Smooth muscle cell of trachea (primary cell): Measurements from ENCODE around the gene TCHP. TPM values are rescaled to one million over a fixed set of nuclear protein-coding genes. Genes with fewer than 3 reads are reported as not detected.

Experiments used
- total RNA-seq: library from RNA; depleted of rRNA; stranded (reverse); fragments of >200 nt; gene quantifications from 2 replicates; pipeline ENCODE4 v1.2.1, GENCODE V29; 2014

The TCHP gene
- total RNA-seq = 10.1 and 14.1 TPM in 2 replicates

GRCh38 chr12:109899783-109900751, at the start of gene TCHP:
Gene TCHP (plus strand): TSS chr12:109900274. CDS start chr12:109903027, 2,753 bp downstream.

GRCh38 chr12:109880043-109880931, 19.8 kb upstream of the TCHP start, which contains the start of gene GLTP:
Gene GLTP (minus strand): TSS chr12:109880541. CDS start chr12:109880374, 167 bp downstream.

Other genes starting within 250 kb of the TCHP start
- 0.15 and 0.33 TPM in 2 replicates for gene FAM222A, start 186.4 kb upstream of the TCHP start, total RNA-seq
- gene TRPV4, start 66.9 kb upstream of the TCHP start, total RNA-seq = 0.87 and 2.5 TPM in 2 replicates
- gene GLTP, start 19.7 kb upstream of the TCHP start, total RNA-seq = 59.0 and 87.4 TPM in 2 replicates
- gene GIT2, start 96.1 kb downstream of the TCHP start, total RNA-seq = 58.4 and 60.9 TPM in 2 replicates
- gene ANKRD13A, start 99.2 kb downstream of the TCHP start, total RNA-seq = 137 and 211 TPM in 2 replicates
- gene C12orf76, start 148.2 kb downstream of the TCHP start, total RNA-seq = 13.5 and 19.2 TPM in 2 replicates
- gene IFT81, start 224.1 kb downstream of the TCHP start, total RNA-seq = 18.9 and 34.9 TPM in 2 replicates